HFFc6 (cell line): ENCODE data around the gene FAM193B. TPM values are rescaled to one million over a fixed set of nuclear protein-coding genes. Genes with fewer than 3 reads are reported as not detected.

ENCODE experiments used
- DNase-seq: peaks from one replicate; pipeline ENCODE4 v3.0.0-alpha.2; 2018
- H3K27ac Mint-ChIP-seq: 2 replicates; pipeline ENCODE4 v1.8.0; 2020; ENCODE audit warnings: mild to moderate bottlenecking, mixed read lengths
- H3K27me3 Mint-ChIP-seq: 2 replicates; pipeline ENCODE4 v1.8.0; 2021; ENCODE audit warnings: mild to moderate bottlenecking, moderate library complexity, mixed read lengths; ENCODE audit not compliant: insufficient read depth
- H3K36me3 Mint-ChIP-seq: 2 replicates; pipeline ENCODE4 v1.8.0; 2021; ENCODE audit warnings: low read depth, mixed read lengths
- H3K4me1 Mint-ChIP-seq: 2 replicates; pipeline ENCODE4 v1.8.0; 2020; ENCODE audit warnings: low read depth, mixed read lengths
- H3K4me3 Mint-ChIP-seq: 2 replicates; pipeline ENCODE4 v1.8.0; 2020; ENCODE audit warnings: mild to moderate bottlenecking, moderate library complexity, mixed read lengths
- H3K9me3 Mint-ChIP-seq: 2 replicates; pipeline ENCODE4 v1.8.0; 2020; ENCODE audit warnings: mild to moderate bottlenecking, mixed read lengths
- CTCF ChIP-seq: fragments of 200-600 bp; sonication (generic); IDR thresholded peaks from 2 replicates; pipeline ENCODE4 v1.5.0; 2021; ENCODE audit warnings: antibody characterized with exemption, mild to moderate bottlenecking
- total RNA-seq, 6 experiments: library from RNA; stranded (reverse); fragmentation: NEBNext Ultra II Directional; extraction: Animal tissue kit (Norgen Biotek cat#: 25700); gene quantifications; 2 replicates in 1 of 6; 3 replicates in 5 of 6; pipeline ENCODE4 v1.2.3, GENCODE V29; 2021

The FAM193B gene
- total RNA-seq, 6 experiments from 2014 or later: 16.1 to 25.6 (median 21.6) TPM

DNA sequence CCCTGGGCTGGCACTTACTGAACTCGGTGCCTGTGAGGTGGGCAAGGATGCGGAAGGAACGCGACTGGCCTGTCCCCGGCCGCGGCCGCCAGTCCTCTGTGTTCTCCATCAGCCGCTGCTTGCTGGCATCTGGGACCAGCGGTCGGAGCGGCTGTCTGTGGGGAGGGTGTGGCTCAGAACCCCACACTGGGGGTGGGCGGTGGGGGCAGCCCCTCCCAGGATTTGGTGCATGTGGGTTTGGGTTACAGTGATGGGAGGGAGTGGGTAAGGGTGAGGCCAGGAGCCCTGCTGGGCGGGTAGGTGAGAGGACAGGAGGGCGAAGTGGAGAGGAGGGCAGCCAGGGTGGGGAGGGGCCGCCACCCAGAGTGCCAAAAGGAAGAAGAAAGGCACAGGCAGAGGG is 63.4 kb downstream of the FAM193B start:
- H3K4me3 Mint-ChIP-seq: no peak overlapping the region
- no peak for DNase-seq
- H3K27ac Mint-ChIP-seq: peak overlapping the region; percentile 68
- H3K4me1 Mint-ChIP-seq: peaks cover 40% of the 10 kb centered on the region
- peaks cover 3% of the 10 kb centered on the region for H3K27me3 Mint-ChIP-seq
- no peak for TF ChIP-seq CTCF
- H3K36me3 Mint-ChIP-seq: peaks cover 27% of the 10 kb centered on the region
- no peaks in the 10 kb centered on the region for H3K9me3 Mint-ChIP-seq

- Mint-ChIP-seq H3K4me1 (peaks cover 38% of the 10 kb centered on the region), H3K4me3 (peak overlapping the region; percentile 15; the same call in 1 of the 2 replicates), H3K9me3 (no peaks in the 10 kb centered on the region), H3K27ac (peak overlapping the region; percentile 33), H3K36me3 (peaks cover 27% of the 10 kb centered on the region), H3K27me3 (peaks cover 6% of the 10 kb centered on the region)
- no peak for TF ChIP-seq CTCF
- DNase-seq: no peak
These were observed 63.9 kb downstream of the FAM193B start for GRCh38 chr5:177490311-177490991.

GRCh38 chr5:177489119-177489716 is 65.1 kb downstream of the FAM193B start:
- Mint-ChIP-seq H3K9me3 (no peaks in the 10 kb centered on the region; the same call in 1 of the 2 replicates), H3K27me3 (peaks cover 17% of the 10 kb centered on the region), H3K4me3 (no peak overlapping the region; the same call in 1 of the 2 replicates), H3K36me3 (peaks cover 39% of the 10 kb centered on the region), H3K4me1 (peaks cover 39% of the 10 kb centered on the region), H3K27ac (no peak overlapping the region; the same call in 1 of the 2 replicates)
- peak; percentile 42; the same call in 1 of the 2 replicates for TF ChIP-seq CTCF
- DNase-seq: no peak

GRCh38 chr5:177487975-177488374 is 66.4 kb downstream of the FAM193B start:
- peaks cover 45% of the 10 kb centered on the region for H3K36me3 Mint-ChIP-seq
- no peak overlapping the region for H3K4me3 Mint-ChIP-seq
- H3K4me1 Mint-ChIP-seq: peaks cover 39% of the 10 kb centered on the region
- no peak for DNase-seq
- no peak overlapping the region for H3K27ac Mint-ChIP-seq
- TF ChIP-seq CTCF: peak; percentile 43
- H3K27me3 Mint-ChIP-seq: peaks cover 24% of the 10 kb centered on the region
- H3K9me3 Mint-ChIP-seq: no peaks in the 10 kb centered on the region; the same call in none of the 2 replicates

DNA sequence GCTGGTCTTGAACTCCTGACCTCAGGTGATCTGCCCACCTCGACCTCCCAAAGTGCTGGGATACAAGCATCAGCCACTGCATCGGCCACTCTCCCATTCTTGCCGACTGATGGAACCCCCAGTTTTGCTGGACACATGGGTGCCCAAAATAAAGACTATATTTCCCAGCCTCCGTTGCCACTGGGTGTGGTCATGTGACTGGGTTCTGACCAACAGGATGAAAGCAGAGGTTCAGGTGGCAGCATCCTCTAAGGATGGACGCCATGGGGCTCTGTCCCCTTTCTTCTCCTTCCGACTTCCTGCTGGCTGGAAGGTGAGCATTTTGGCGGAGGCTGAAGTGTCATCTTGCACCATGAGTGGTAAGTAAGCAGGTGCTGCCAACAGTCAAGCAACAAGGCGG is 67.2 kb downstream of the FAM193B start:
- H3K4me1 Mint-ChIP-seq: peaks cover 42% of the 10 kb centered on the region
- peaks cover 29% of the 10 kb centered on the region for H3K27me3 Mint-ChIP-seq
- H3K4me3 Mint-ChIP-seq: no peak overlapping the region
- TF ChIP-seq CTCF: no peak
- no peak for DNase-seq
- peaks cover 47% of the 10 kb centered on the region for H3K36me3 Mint-ChIP-seq
- peak overlapping the region; percentile 56 for H3K27ac Mint-ChIP-seq
- H3K9me3 Mint-ChIP-seq: peaks cover 4% of the 10 kb centered on the region
